GM12878 (cell line): ENCODE data around the gene RSRC1. TPM values are rescaled to one million over a fixed set of nuclear protein-coding genes. Genes with fewer than 3 reads are reported as not detected.

Source experiments
- ATAC-seq: fragments of 200-7000 bp; cut with Tn5 transposase; 3 replicates; pipeline ENCODE4 v1.9.1; 2020; ENCODE audit warnings: mild to moderate bottlenecking, moderate library complexity
- BruUV-seq: library from RNA; stranded (reverse); fragments of 400-500 nt; replicated peaks from 2 replicates; lab custom pipeline; 2021; lab: Mats Ljungman, UMichigan
- CTCF ChIA-PET: fragments of 300-600 bp; sonication (Branson Sonifier 250); formaldehyde crosslinking; extraction: SDS; loops from one replicate; lab custom pipeline; 2021; ENCODE audit warnings: inconsistent platforms; lab: Yijun Ruan, JAX
- POLR2A ChIA-PET: fragments of 350-600 bp; formaldehyde crosslinking; extraction: SDS; loops from one replicate; lab custom pipeline; 2021; ENCODE audit warnings: inconsistent platforms; lab: Charles Lee
- RAD21 ChIA-PET: fragments of 300-600 bp; sonication (Branson Sonifier 250); formaldehyde crosslinking; loops from one replicate; lab custom pipeline; 2023; ENCODE audit warnings: antibody characterized with exemption; ENCODE audit not compliant: unreplicated experiment; lab: Charles Lee
- SMC1A ChIA-PET: fragments of 300-600 bp; sonication (Branson Sonifier 250); formaldehyde crosslinking; loops from one replicate; lab custom pipeline; 2023; ENCODE audit not compliant: unreplicated experiment, uncharacterized antibody; lab: Charles Lee
- DNase-seq: peaks from one replicate; pipeline ENCODE4 v3.0.0-alpha.2; 2011; ENCODE audit warnings: low read depth, low spot score
- FAIRE-seq: peaks from 3 replicates; lab custom pipeline; 2011; peaks lifted over from hg19 to GRCh38; lab: Jason Lieb, UNC
- H2AFZ ChIP-seq: 2 replicates; pipeline ENCODE4 v1.6.0; 2011; ENCODE audit warnings: low read depth, low read length, control low read depth; ENCODE audit not compliant: control insufficient read depth
- H3K27ac ChIP-seq: 2 replicates; pipeline ENCODE4 v1.5.1; 2011; ENCODE audit warnings: control low read depth; ENCODE audit not compliant: control insufficient read depth, insufficient read depth
- H3K27me3 ChIP-seq, 2 experiments: replicated peaks in 1 of 2; 2 replicates each; pipeline versions ENCODE4 v1.6.0 to v1.6.1; 2011; ENCODE audit warnings: low read length in 1 of 2; ENCODE audit not compliant: control insufficient read depth in 2 of 2, insufficient read depth in 2 of 2
- H3K36me3 ChIP-seq, 2 experiments: 2 replicates each; pipeline ENCODE4 v1.5.1; 2011; ENCODE audit warnings: low read length in 1 of 2; ENCODE audit not compliant: control insufficient read depth in 2 of 2, insufficient read depth in 2 of 2
- H3K4me1 ChIP-seq: 2 replicates; pipeline ENCODE4 v1.6.1; 2011; ENCODE audit warnings: mild to moderate bottlenecking, low read length, moderate library complexity, mixed read lengths; ENCODE audit not compliant: control insufficient read depth, insufficient read depth
- H3K4me2 ChIP-seq: 2 replicates; pipeline ENCODE4 v1.6.0; 2011; ENCODE audit warnings: control low read depth; ENCODE audit not compliant: control insufficient read depth, insufficient read depth
- H3K4me3 ChIP-seq: fragments of 200-600 bp; sonication (generic); 2 replicates; pipeline ENCODE4 v1.5.1; 2016
- H3K79me2 ChIP-seq: 2 replicates; pipeline ENCODE4 v1.6.0; 2011; ENCODE audit warnings: low read length; ENCODE audit not compliant: control insufficient read depth, insufficient read depth
- H3K9ac ChIP-seq: 2 replicates; pipeline ENCODE4 v1.8.0; 2011; ENCODE audit warnings: low read length, control low read depth, mixed read lengths; ENCODE audit not compliant: control insufficient read depth, insufficient read depth
- H3K9me3 ChIP-seq: replicated peaks from 3 replicates; pipeline ENCODE4 v1.5.1; 2011; ENCODE audit warnings: mild to moderate bottlenecking, low read length; ENCODE audit not compliant: control insufficient read depth, insufficient read depth
- H4K20me1 ChIP-seq: 2 replicates; pipeline ENCODE4 v1.6.0; 2011; ENCODE audit not compliant: control insufficient read depth, insufficient read depth
- CHD1 ChIP-seq: IDR thresholded peaks from 2 replicates; pipeline ENCODE4 v1.6.1; 2012; ENCODE audit warnings: low read depth, low read length, improper control_type of control experiment
- FOS ChIP-seq: IDR thresholded peaks from 3 replicates; pipeline ENCODE4 v1.6.1; 2011; ENCODE audit warnings: borderline replicate concordance; ENCODE audit not compliant: insufficient read length; ENCODE audit errors: extremely low read depth
- GABPA ChIP-seq: IDR thresholded peaks from 2 replicates; pipeline ENCODE4 v1.6.1; 2014; ENCODE audit warnings: antibody characterized with exemption, low read depth, mild to moderate bottlenecking, inconsistent platforms
- IRF4 ChIP-seq: IDR thresholded peaks from 2 replicates; pipeline ENCODE4 v1.6.1; 2011; ENCODE audit warnings: low read depth, low read length
- NRF1 ChIP-seq: conservative IDR thresholded peaks from 2 replicates; pipeline ENCODE4 v1.6.1; 2011; ENCODE audit warnings: mild to moderate bottlenecking, low read depth, low read length, improper control_type of control experiment
- POLR2A ChIP-seq: IDR thresholded peaks from 2 replicates; pipeline ENCODE4 v1.6.1; 2011; ENCODE audit warnings: low read depth, mild to moderate bottlenecking, low read length
- SIN3A ChIP-seq: IDR thresholded peaks from 2 replicates; pipeline ENCODE4 v1.6.1; 2012; ENCODE audit warnings: low read depth, low read length, improper control_type of control experiment
- ZNF384 ChIP-seq: IDR thresholded peaks from 2 replicates; pipeline ENCODE4 v1.6.1; 2012; ENCODE audit warnings: low read depth, mild to moderate bottlenecking, low read length, improper control_type of control experiment, borderline replicate concordance
- WGBS: methylation state at CpG from one replicate; pipeline ENCODE4 v1.1.6; 2016; ENCODE audit warnings: low lambda C conversion rate; ENCODE audit not compliant: insufficient replicate concordance, insufficient coverage; ENCODE audit errors: missing lambda C conversion rate; 5-methylcytosine and 5-hydroxymethylcytosine counted together
- in situ Hi-C: fragments of 300-500 bp; cut with MboI; formaldehyde crosslinking; loops from 9 replicates; pipeline ENCODE4 v1.14.3; 2018; ENCODE audit warnings: mixed read lengths
- intact Hi-C: fragments of 100-400 bp; cut with micrococcal nuclease; formaldehyde crosslinking; loops from one replicate; pipeline ENCODE4 v1.14.2; 2022; ENCODE audit not compliant: unreplicated experiment
- polyA plus RNA-seq, 11 experiments: library from polyadenylated mRNA; depleted of rRNA in 4 of 11; unstranded in 6 of 11; stranded (reverse) in 5 of 11; fragments of >200 nt; fragmentation: Nextera tagmentation in 4 of 11; fragmentation: Illumina TruSeq in 1 of 11; extraction: Ambion mirVana in 4 of 11; extraction: Trizol in 1 of 11; gene quantifications; 1 replicate in 1 of 11; 2 replicates in 10 of 11; pipeline versions ENCODE4 v1.2.1 to v1.2.3, GENCODE V29; 2011 to 2016; ENCODE audit warnings: inconsistent platforms in 2 of 11, missing spikeins in 2 of 11, low read depth in 1 of 11
- total RNA-seq, 4 experiments: library from RNA; depleted of rRNA in 3 of 4; stranded (reverse); fragments of >200 nt in 3 of 4; fragmentation: Illumina TruSeq in 1 of 4; extraction: Trizol in 1 of 4; gene quantifications; 2 replicates each; pipeline versions ENCODE4 v1.2.1 to v1.2.3, GENCODE V29; 2013 to 2021
- TF ChIP-seq, protein P1 (sequence below): fragments of 450-650 bp; IDR thresholded peaks from 2 replicates; pipeline ENCODE4 v1.6.1; 2017; ENCODE audit warnings: antibody characterized with exemption, mild to moderate bottlenecking, moderate library complexity

The RSRC1 gene
- total and polyA plus RNA-seq, 10 of the 15 experiments (the other 5 are each of a cell fraction or from before 2014, with no cell fraction given), result 16.4 to 85.9 (median 42.0) TPM

DNA sequence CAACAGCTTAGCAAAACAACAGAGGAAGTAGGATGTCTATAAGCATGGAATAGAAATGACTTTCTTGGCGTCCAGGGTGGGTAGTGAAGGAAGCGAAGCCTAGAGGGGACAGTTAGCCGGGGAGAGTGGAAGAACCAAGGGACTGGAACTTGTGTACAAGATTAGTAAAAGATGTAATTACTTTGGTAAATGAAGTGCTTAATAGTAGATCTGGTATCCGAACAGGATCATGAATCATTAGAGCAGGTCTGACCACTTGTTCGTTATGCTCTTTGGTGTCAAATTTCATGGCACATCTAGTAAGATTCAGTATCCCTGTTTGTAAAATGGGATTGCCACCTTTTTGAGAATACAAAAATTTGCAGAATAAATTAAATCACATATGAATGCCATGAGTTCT lies 348.6 kb downstream of the RSRC1 start:
- Histone ChIP-seq H3K27me3 (no peaks in the 10 kb centered on the region), H3K4me3 (no peak overlapping the region), H3K27ac (no peak overlapping the region), H3K4me1 (no peaks in the 10 kb centered on the region), H3K9me3 (no peaks in the 10 kb centered on the region), H3K79me2 (no peaks in the 10 kb centered on the region), H4K20me1 (no peaks in the 10 kb centered on the region), H2AFZ (no peak overlapping the region), H3K9ac (no peak overlapping the region), H3K36me3 (no peaks in the 10 kb centered on the region), H3K4me2 (no peak overlapping the region)
- ChIA-PET SMC1A (no interaction called here), CTCF (no interaction called here), RAD21 (no interaction called here), POLR2A (no interaction called here)
- 95% methylated on average over 5 of the region's 5 CpGs for whole genome bisulfite sequencing
- no peak for TF ChIP-seq IRF4
- no peak for TF ChIP-seq GABPA
- TF ChIP-seq ZNF384, result no peak
- no peak for TF ChIP-seq POLR2A
- TF ChIP-seq NRF1, result no peak
- no peak for TF ChIP-seq SIN3A
- TF ChIP-seq, protein P1, sequence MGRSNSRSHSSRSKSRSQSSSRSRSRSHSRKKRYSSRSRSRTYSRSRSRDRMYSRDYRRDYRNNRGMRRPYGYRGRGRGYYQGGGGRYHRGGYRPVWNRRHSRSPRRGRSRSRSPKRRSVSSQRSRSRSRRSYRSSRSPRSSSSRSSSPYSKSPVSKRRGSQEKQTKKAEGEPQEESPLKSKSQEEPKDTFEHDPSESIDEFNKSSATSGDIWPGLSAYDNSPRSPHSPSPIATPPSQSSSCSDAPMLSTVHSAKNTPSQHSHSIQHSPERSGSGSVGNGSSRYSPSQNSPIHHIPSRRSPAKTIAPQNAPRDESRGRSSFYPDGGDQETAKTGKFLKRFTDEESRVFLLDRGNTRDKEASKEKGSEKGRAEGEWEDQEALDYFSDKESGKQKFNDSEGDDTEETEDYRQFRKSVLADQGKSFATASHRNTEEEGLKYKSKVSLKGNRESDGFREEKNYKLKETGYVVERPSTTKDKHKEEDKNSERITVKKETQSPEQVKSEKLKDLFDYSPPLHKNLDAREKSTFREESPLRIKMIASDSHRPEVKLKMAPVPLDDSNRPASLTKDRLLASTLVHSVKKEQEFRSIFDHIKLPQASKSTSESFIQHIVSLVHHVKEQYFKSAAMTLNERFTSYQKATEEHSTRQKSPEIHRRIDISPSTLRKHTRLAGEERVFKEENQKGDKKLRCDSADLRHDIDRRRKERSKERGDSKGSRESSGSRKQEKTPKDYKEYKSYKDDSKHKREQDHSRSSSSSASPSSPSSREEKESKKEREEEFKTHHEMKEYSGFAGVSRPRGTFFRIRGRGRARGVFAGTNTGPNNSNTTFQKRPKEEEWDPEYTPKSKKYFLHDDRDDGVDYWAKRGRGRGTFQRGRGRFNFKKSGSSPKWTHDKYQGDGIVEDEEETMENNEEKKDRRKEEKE, result no peak
- TF ChIP-seq CHD1, result no peak
- no peak for TF ChIP-seq FOS
- DNase-seq, result no peak
- intact Hi-C loops (no loop called here), in situ Hi-C loops (no loop called here)
- no TSS peak for BruUV-seq
- no peak for ATAC-seq
- no peak for FAIRE-seq
